Measurements from ENCODE around the gene BMPR2. TPM values are rescaled to one million over a fixed set of nuclear protein-coding genes. Genes with fewer than 3 reads are reported as not detected.
"Not testable (repeated sequence)": the region's sequence is repeated elsewhere in the genome, so short reads cannot be mapped to it uniquely, and the experiment has no call there.

BMPR2 gene
- total RNA-seq, 1 experiment from 2014 or later, result 8.2 TPM

DNA sequence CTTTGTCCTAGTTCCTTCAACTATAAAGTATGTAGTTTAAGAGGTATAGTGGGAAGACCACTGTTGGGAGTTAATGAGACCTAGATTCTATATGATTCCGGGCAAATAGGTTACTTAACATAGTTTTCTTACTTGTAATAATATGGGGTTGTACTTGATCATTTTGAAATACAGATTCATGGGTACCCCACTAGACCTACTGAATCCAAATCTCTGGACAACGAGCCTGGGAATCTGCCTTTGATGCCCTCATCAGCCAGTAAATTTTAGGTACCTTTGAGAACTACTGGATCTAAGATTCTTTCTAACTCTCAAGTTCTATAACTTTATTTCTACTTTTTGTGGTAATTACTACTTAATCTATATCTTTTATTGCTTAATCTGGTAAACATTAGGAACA, 6.6 kb downstream of the BMPR2 start:
- no peak for DNase-seq (ENCODE audit: low read depth)

DNA sequence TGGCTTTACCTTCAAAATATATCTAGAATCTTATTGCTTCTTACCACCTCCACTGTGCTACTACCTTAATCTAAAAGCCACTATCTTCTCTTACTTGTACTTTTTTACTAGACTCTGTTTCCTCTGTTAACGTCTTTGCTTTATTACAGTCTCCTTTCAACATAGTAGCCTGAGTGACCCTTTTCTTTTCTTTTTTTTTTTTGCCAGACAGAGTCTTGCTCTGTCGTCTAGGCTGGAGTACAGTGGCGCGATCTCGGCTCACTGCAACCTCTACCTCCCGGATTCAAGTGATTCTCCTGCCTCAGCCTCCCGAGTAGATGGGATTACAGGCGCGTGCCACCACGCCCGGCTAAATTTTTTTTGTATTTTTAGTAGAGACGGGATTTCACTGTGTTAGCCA, 10.4 kb downstream of the BMPR2 start:
- DNase-seq (ENCODE audit: low read depth), result not testable (repeated sequence)

- no peak for DNase-seq (ENCODE audit: low read depth)
Measured at GRCh38 chr2:202387608-202388342, 11.6 kb downstream of the BMPR2 start.

DNA sequence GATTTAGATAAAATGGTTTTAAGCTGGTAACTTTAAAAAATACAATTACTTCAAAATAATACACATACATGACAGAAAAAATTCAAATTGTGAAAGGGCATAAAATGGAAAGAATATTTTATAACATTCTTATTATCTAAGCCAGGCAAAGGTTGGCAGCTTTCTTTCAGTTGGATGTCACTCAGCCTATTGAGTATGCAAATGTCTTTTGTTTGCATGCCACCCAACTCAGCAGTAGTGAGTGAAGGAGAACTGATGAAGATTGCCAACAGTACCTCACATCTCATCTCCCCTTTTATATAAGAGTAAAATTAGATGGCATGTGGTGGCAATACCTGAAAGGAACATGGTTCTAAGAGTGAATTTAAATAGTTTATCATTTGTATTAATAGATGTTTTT, 24.8 kb downstream of the BMPR2 start:
- no peak for DNase-seq (ENCODE audit: low read depth)

- DNase-seq (ENCODE audit: low read depth), result no peak
Measured at GRCh38 chr2:202405798-202406197, 29.7 kb downstream of the BMPR2 start.

DNA sequence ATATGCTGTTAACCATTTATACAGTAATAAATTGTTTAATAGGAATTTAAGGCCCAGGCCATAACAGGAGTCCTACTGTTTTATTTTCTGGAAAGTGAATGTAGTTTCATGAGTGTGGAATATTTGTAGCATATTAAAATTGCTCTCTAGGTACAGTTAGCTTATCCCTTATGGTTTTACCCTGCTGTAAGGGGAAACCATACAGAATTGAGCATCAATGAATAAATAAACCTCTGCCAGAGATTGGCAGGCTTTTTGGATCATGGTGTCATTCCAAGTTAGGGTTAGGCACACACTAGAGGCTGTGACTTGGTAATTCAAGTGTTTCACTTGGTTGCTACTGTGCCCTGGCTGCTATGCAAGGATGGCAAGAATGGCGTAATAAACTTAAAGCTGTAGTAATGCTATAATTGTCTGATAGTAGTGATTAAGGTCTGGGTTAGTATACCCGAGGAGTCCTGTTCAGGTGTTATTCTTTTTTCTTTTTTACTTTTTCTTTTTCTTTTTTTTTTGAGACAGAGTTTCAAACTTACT, 30.4 kb downstream of the BMPR2 start:
- no peak for DNase-seq (ENCODE audit: low read depth)

DNA sequence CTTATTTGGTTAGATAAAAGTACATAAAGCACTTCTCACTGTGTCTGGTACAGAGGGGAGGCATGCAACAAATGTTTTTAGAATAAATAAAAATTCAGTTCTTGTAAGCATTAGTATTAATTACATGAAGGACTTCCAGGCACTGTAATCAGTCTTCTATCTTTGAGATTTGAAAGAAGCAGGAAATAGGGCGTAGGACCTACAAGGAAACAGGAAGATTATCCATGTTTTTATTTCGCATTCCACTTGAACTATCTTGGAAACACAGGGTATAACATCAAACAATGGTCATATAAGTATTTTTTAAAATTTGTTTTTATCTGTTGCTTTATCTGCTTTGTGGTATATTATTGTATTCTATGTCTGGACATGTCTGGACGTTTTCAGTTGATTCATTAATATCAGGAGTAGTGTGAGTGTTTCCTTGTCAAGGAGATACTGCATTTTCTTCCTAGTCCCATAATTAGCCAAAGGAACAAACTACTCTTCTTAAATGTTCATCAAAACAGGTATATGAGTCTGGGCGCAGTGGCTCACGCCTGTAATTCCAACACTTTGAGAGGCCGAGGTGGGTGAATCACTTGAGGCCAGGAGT, 32.5 kb downstream of the BMPR2 start:
- no peak for DNase-seq (ENCODE audit: low read depth)

GRCh38 chr2:202410092-202410491, 34.0 kb downstream of the BMPR2 start:
- no peak for DNase-seq (ENCODE audit: low read depth)

DNA sequence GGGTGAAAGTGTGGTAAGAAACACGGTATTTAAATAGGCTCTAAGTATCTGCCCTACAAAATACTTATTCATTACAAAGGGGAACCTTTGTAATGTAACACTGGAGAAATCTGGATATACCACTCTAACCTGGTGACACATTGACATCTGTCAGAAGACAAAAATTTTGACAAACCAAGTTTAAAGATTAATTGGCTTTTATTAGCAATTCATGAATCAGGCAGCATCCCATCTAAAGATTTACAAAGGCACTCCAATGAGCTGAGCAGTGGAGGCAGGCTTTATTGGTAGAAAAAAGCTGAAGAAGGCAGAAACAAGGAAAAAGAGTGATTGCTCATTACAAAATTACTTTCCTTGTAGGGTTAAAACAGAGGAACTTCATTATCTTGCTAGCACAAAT, 35.0 kb downstream of the BMPR2 start:
- DNase-seq (ENCODE audit: low read depth), result no peak

DNA sequence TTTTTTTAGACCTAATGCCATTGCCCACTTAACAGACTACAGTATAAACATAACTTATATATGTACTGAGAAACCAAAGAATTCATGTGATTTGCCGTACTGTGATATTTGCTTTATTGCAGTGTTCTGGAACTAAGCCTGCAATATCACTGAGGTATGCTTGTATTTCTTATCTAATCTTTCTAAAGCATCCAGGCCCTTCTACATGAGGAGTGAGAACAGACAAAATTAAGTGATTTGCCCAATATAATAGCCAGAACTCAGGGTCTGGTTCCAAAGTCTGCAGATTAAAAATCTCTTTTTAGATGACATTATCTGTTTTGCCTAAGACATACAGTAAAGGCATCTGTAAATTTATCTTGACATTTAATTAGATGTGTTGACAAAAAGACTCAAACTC, 41.9 kb downstream of the BMPR2 start:
- no peak for DNase-seq (ENCODE audit: low read depth)

DNA sequence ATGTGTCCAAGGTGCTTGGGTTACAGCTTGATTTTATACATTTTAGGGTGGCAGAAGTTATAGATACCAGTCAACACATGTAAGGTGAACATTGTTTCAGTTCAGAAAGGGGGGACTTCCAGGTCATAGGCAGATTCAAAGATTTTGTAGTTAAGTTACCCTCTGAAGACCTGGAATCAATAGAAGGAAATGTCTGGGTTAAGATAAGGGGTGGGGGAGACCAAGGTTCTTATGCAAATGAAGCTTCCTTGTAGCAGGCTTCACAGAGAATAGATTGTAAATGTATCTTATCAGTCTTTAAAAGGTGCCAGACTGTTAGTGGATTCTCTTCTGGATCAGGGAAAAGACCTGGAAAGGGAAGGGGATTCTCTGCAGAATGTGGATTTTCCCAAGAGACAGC, 42.4 kb downstream of the BMPR2 start:
- no peak for DNase-seq (ENCODE audit: low read depth)

- no peak for DNase-seq (ENCODE audit: low read depth)
Measured at GRCh38 chr2:202423139-202423538, 47.0 kb downstream of the BMPR2 start.

- peak; percentile 12 for DNase-seq (ENCODE audit: low read depth)
Measured at GRCh38 chr2:202425036-202425435, 48.9 kb downstream of the BMPR2 start.

DNA sequence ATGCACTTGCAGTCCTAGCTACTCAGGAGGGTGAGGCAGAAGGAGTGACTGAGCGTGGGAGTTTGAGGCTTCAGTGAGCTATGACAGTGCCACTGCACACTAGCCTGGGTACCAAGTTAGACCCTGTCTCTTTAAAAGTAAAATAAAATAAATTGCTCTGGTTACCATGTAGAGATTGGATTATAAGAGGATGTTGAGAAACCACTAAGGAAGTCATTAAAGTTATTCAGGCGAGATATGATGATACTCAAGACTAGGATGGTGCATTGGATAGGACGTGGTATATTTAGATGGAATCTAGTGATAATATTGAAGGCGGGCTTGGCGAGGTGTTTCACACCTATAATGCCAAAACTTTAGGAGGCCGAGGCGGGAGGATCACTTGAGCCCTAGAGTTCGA, 50.6 kb downstream of the BMPR2 start:
- no peak for DNase-seq (ENCODE audit: low read depth)

GRCh38 chr2:202429164-202429980, 53.2 kb downstream of the BMPR2 start:
- no peak for DNase-seq (ENCODE audit: low read depth)

DNA sequence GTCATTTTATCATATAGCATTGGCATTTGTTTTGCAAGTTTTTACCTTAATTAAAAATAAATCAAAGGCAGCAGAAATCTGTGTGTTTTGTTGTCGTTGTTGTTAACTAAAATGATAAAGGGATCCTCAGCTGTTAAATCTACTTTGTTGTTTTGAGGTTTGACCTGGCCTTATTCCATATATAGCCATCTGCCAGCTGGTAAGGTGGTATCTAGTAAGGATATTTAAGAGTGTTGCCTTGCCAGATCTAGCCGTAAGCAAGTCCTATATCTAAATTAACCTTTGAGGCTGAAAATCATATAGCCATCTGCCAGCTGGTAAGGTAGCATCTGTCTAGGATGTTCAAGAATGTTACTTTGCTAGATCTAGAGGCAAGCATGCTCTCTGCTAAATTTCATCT, 56.6 kb downstream of the BMPR2 start:
- DNase-seq (ENCODE audit: low read depth), result no peak

- DNase-seq (ENCODE audit: low read depth), result no peak
Measured at GRCh38 chr2:202434472-202434871, 58.3 kb downstream of the BMPR2 start.

DNA sequence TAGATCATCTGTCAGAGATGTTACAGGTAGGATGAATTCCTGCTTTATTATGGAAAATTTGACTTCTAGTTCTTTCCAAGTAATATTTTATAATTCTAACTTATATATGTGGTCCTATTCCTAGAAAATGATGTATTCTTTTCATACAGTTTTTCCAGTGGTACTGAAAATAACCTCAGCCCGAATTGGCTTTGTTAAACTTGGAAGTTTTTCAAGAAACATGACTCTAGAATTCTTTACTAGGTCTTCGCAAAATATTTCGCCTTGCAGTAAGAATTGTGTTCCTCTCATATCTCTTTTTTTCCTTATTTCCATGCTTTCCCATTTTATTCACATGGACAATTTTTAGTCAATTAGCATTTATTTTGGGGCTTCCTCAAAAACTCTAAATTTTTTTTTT, 60.5 kb downstream of the BMPR2 start:
- DNase-seq (ENCODE audit: low read depth), result no peak

GRCh38 chr2:202440117-202440516, 64.0 kb downstream of the BMPR2 start:
- DNase-seq (ENCODE audit: low read depth), result not testable (repeated sequence)

DNA sequence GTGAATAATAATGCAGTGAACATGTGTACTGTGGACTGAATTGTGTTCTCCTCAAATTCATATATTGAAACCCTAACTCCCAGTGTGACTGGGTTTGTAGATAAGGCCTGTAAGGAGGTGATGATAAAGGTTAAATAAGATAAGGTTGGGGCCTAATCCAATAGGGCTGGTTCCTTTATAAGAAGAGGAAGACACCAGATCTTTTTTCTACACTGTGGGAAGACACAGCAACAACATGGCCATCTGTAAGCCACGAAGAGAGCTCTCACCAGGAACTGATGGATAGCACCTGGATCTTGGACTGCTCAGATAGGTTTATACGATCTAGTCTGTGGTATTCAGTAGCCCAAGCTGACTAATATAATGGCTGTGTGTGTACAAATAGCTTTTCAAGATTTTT, 66.8 kb downstream of the BMPR2 start:
- no peak for DNase-seq (ENCODE audit: low read depth)

DNA sequence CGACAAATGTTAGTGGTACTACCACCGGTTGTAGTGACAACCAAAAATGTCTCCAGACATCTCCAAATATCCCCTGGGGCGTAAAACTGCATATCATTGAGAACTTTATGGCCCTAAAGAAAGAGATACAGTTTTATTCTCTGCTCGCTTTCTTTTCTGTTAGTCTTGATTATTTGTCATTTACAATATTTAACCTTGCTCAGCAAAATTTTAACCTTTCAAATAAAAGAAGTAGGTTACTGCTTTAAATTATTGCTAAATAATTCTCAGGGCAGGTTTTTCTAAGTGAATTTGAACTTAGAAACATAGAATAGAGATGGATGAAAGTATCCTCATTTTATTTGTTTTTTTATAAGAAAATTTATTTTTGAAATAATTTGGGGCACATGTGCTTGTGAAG, 67.9 kb downstream of the BMPR2 start:
- no peak for DNase-seq (ENCODE audit: low read depth)

DNA sequence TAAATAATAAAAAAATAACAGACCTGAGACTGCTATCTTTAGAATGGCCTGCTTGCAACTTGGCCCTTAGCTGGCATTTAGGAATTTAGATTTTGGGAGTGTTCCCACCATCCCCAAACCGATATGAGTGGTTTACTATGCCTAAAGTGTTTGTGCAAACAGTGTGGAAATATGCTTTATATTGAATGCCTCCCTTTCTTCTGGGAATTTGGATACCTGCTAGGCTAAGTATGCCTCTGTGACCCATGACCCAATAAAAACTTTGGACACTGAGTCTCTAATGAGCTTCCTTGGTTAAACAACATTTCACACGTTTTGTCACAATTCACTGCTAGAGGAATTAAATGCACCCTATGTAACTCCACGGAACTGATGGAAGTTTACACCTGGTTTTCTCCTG, 73.2 kb downstream of the BMPR2 start:
- no peak for DNase-seq (ENCODE audit: low read depth)

- DNase-seq (ENCODE audit: low read depth), result no peak
Measured at GRCh38 chr2:202450785-202451184, 74.7 kb downstream of the BMPR2 start.

Measured in Daoy (cell line).